GM12878 (cell line): Measurements from ENCODE around the gene HMBS. TPM values are rescaled to one million over a fixed set of nuclear protein-coding genes. Genes with fewer than 3 reads are reported as not detected.

Source experiments
- ASH2L ChIP-seq: fragments of 300-600, 200-600 bp; sonication (generic); IDR thresholded peaks from 2 replicates; pipeline ENCODE4 v1.6.1; 2017; ENCODE audit warnings: low read depth, mild to moderate bottlenecking, borderline replicate concordance
- ATF7 ChIP-seq: fragments of 450-650 bp; IDR thresholded peaks from 2 replicates; pipeline ENCODE4 v1.6.1; 2016; ENCODE audit warnings: low read depth, mild to moderate bottlenecking
- KAT2A ChIP-seq: conservative IDR thresholded peaks from 2 replicates; pipeline ENCODE4 v1.6.1; 2011; ENCODE audit warnings: low read depth, low read length; ENCODE audit not compliant: control insufficient read depth
- NR2F1 ChIP-seq: fragments of 450-650 bp; conservative IDR thresholded peaks from 2 replicates; pipeline ENCODE4 v1.6.1; 2017; ENCODE audit warnings: mild to moderate bottlenecking
- PAX5 ChIP-seq: IDR thresholded peaks from 2 replicates; pipeline ENCODE4 v1.6.1; 2011; ENCODE audit warnings: low read depth, low read length, borderline replicate concordance
- SUPT20H ChIP-seq: IDR thresholded peaks from 2 replicates; pipeline ENCODE4 v1.6.1; 2011; ENCODE audit warnings: low read depth, mild to moderate bottlenecking, low read length, moderate library complexity, borderline replicate concordance; ENCODE audit not compliant: control insufficient read depth
- TBL1XR1 ChIP-seq: IDR thresholded peaks from 2 replicates; pipeline ENCODE4 v1.6.1; 2012; ENCODE audit warnings: low read depth, low read length, improper control_type of control experiment
- WRNIP1 ChIP-seq: IDR thresholded peaks from 2 replicates; pipeline ENCODE4 v1.6.1; 2011; ENCODE audit warnings: low read depth, low read length, improper control_type of control experiment, borderline replicate concordance
- ZNF622 ChIP-seq: fragments of 450-650 bp; IDR thresholded peaks from 2 replicates; pipeline ENCODE4 v1.6.1; 2017; ENCODE audit warnings: mild to moderate bottlenecking, inconsistent platforms
- polyA plus RNA-seq, 11 experiments: library from polyadenylated mRNA; depleted of rRNA in 4 of 11; unstranded in 6 of 11; stranded (reverse) in 5 of 11; fragments of >200 nt; fragmentation: Nextera tagmentation in 4 of 11; fragmentation: Illumina TruSeq in 1 of 11; extraction: Ambion mirVana in 4 of 11; extraction: Trizol in 1 of 11; gene quantifications; 1 replicate in 1 of 11; 2 replicates in 10 of 11; pipeline versions ENCODE4 v1.2.1 to v1.2.3, GENCODE V29; 2011 to 2016; ENCODE audit warnings: inconsistent platforms in 2 of 11, missing spikeins in 2 of 11, low read depth in 1 of 11
- total RNA-seq, 4 experiments: library from RNA; depleted of rRNA in 3 of 4; stranded (reverse); fragments of >200 nt in 3 of 4; fragmentation: Illumina TruSeq in 1 of 4; extraction: Trizol in 1 of 4; gene quantifications; 2 replicates each; pipeline versions ENCODE4 v1.2.1 to v1.2.3, GENCODE V29; 2013 to 2021
- TF ChIP-seq, protein P1 (sequence below): fragments of 450-650 bp; IDR thresholded peaks from 2 replicates; pipeline ENCODE4 v1.6.1; 2018; ENCODE audit warnings: borderline replicate concordance, mild to moderate bottlenecking; ENCODE audit not compliant: partially characterized antibody
- TF ChIP-seq, protein P2 (sequence below): IDR thresholded peaks from 2 replicates; pipeline ENCODE4 v1.6.1; 2012; ENCODE audit warnings: low read length, inconsistent platforms

HMBS gene
- total and polyA plus RNA-seq, 10 of the 15 experiments (the other 5 are each of a cell fraction or from before 2014, with no cell fraction given), result 17.7 to 96.7 (median 49.7) TPM

DNA sequence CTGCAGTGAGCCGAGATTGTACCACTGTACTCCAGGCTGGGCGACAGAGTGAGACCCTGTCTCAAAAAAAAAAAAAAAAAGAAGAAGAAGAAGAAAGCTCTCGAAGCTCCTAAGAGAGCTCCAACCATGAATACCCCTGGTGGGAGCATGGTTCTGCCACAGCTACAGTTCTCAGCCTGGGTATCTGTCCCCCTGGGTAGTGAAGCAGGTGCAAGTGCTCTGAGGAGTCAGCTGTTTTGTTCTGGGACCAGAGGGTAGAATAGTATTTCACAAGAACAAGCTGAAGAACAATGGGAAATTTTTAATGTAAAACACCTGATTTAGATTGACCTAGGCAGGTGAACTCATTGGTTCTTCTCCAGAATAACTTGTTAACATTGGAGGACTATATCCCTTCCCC, 23.4 kb upstream of the HMBS start (continued):
- TF ChIP-seq KAT2A (no peak), WRNIP1 (no peak), ASH2L (no peak), SUPT20H (no peak), ZNF622 (no peak), ATF7 (no peak), NR2F1 (no peak), TBL1XR1 (no peak), PAX5 (no peak)
- TF ChIP-seq, protein P1, sequence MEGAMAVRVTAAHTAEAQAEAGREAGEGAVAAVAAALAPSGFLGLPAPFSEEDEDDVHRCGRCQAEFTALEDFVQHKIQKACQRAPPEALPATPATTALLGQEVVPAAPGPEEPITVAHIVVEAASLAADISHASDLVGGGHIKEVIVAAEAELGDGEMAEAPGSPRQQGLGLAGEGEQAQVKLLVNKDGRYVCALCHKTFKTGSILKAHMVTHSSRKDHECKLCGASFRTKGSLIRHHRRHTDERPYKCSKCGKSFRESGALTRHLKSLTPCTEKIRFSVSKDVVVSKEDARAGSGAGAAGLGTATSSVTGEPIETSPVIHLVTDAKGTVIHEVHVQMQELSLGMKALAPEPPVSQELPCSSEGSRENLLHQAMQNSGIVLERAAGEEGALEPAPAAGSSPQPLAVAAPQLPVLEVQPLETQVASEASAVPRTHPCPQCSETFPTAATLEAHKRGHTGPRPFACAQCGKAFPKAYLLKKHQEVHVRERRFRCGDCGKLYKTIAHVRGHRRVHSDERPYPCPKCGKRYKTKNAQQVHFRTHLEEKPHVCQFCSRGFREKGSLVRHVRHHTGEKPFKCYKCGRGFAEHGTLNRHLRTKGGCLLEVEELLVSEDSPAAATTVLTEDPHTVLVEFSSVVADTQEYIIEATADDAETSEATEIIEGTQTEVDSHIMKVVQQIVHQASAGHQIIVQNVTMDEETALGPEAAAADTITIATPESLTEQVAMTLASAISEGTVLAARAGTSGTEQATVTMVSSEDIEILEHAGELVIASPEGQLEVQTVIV, result no peak
- TF ChIP-seq, protein P2, sequence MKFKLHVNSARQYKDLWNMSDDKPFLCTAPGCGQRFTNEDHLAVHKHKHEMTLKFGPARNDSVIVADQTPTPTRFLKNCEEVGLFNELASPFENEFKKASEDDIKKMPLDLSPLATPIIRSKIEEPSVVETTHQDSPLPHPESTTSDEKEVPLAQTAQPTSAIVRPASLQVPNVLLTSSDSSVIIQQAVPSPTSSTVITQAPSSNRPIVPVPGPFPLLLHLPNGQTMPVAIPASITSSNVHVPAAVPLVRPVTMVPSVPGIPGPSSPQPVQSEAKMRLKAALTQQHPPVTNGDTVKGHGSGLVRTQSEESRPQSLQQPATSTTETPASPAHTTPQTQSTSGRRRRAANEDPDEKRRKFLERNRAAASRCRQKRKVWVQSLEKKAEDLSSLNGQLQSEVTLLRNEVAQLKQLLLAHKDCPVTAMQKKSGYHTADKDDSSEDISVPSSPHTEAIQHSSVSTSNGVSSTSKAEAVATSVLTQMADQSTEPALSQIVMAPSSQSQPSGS, result no peak
